Muscle of back (tissue), 11 donors: Measurements from ENCODE around the gene SLC13A3. TPM values are rescaled to one million over a fixed set of nuclear protein-coding genes. Genes with fewer than 3 reads are reported as not detected.

ENCODE experiments used
- DNase-seq, 3 donors: peaks; one replicate each; pipeline versions ENCODE4 v3.0.0 to v3.0.0-alpha.2; 2013
- polyA plus RNA-seq, 10 donors: library from polyadenylated mRNA; unstranded; fragments of 120-200 nt; gene quantifications; one replicate each; pipeline ENCODE4 v1.2.1, GENCODE V29; 2013; ENCODE audit not compliant: insufficient read length in 10 of 10

SLC13A3 gene
- polyA plus RNA-seq, 10 donors, result 2.2 to 4.8 (median 3.3) TPM

- no peak for DNase-seq
Measured at GRCh38 chr20:46541229-46541935, 109.9 kb downstream of the SLC13A3 start.

DNA sequence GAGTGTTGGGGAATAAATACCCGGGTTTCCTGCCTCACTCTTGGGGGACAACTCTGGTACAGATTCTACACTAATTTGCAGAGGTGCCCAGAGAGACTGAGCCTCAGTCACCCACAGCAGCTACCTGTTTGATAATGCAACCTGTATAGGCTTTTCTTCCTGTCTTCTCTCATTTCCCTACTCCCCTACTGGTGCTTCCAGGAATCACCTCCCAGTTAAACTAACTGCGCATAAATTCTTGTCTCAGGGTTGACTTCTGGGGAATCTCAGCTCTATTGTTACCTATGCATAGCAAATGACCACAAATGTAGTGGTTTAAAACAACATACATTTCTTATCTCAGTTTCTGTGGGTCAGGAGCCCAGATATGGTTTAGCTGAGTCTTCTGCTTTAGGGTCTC lies 112.1 kb downstream of the SLC13A3 start:
- no peak for DNase-seq

- DNase-seq, result no peak
Measured at GRCh38 chr20:46530640-46531039, 120.6 kb downstream of the SLC13A3 start.

DNA sequence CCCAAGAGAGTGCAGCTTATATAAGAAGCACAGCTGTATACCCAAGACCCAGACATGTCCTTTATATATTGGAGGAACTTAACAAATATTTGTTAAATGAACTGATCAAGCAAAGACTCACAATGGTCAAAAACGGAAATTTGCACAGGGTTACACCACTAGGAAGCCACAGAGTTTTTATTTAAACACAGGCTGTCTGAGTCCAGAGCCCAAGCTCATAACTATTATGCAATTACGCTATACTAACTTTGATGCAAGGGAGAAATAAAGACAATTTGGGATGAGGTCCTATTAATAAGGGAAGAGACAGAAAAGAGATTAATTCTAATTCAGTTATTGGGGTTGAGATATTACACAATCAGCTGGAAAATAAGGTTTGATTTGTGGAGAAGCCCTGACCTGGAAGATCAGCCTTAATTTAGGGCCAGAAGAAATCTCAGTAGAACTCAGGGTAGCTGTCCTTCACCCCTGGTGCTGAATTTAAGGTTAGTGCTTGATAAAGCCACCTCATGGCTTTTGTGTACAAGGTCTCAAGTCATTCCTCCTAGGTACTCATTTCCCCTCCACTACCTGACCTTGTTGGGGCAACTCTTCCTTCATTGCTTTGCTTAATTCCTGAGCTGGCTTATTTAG lies 127.4 kb downstream of the SLC13A3 start:
- peak in 1 of 3 donors; percentile 29 for DNase-seq

DNA sequence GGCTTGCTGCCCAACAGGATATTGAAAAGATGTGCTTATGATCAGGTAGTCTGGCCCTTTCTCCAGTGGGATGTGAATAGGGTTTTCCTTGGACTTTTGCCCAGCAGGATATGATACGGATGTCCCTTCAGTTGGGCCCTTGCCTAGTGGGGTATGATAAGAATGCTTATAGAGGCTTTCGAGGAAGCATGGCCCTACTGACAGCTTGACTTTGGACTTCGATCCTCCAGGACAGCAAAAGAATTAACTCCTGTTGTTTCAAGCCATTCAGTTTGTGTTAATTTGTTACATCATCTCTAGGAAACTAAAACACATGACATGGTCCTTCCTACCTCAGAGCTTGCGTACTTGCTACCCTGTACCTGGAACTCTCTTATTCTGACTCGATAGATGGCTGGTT lies 128.2 kb downstream of the SLC13A3 start:
- no peak for DNase-seq

DNA sequence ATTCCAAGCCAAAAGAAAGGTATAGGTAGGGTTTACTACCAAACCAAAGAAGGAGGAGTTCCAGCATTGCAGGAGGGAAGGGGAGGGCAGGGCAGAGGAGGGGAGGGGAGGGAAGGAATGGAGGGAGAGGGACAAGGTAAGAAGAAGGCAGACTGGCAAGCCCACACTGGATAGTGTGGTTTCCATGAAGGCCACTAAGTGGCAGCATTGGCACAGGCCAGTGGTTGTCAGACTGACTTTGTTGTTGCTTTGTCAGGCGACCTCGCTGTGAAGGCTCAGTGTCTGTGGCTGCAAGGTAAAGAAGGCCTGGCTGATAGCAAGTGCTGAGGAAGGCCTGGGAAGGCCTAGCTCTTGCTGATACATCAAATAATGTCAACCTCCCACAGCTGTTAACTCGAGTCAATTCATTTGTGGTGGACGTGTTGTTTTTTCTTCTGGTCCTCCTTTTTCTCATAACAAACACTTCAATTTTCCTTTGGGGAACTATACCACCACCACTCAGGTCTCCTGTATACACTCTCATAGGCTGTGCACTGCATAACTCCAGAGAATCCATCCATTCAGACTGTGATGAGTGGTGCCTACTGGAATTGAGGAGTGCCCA lies 130.2 kb downstream of the SLC13A3 start:
- peak in 2 of 3 donors; percentile 6 to 22 for DNase-seq

DNA sequence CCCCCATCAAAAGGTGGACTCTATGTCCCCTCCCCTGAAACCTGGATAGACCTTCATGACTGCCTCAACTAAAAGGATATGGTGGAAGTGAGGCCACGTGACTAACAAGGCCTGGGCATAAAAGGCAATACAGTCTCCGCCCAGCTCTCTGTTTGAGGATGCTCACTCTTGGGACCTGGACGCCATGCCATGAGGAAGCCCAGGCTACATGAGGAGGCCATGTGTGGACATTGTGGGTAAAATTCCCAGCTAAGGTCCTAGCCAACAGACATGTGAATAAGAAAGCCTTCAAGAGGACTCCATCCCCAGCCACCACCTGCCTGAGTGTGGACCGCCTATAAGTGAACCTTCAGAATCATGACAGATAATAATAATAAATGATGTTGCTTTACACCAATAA lies 130.7 kb downstream of the SLC13A3 start:
- DNase-seq, result no peak

DNA sequence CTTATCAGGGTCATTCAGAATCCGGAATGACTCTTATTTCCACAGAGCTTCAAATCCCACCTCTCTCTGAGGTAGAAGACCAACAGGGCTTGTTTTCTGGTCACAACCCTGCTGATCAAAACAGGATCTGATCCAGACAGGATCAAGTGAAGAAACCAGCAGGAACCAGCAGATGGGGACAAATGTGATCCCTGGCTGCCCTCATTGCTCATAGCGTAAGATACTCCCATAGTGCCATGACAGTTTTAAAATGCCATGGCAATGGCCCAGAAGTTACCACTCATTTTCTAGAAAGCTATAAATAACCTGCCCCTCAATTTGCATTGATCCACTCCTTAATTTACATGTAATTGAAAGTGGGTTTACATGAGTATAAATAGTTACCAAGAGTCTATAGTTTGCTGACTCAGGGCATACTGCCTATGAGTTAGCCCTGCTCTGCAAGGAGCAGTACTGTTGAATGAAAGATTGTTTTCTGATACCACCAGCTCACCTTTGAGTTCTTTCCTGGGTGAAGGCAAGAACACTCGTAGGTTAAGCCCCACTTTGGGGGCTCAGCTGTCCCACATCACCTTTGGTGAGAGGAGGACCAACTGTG lies 131.7 kb downstream of the SLC13A3 start:
- DNase-seq, result no peak

GRCh38 chr20:46512943-46513844 lies 138.1 kb downstream of the SLC13A3 start, which contains the start of gene ZNF334:
Gene ZNF334 (minus strand): TSS chr20:46513559. CDS start chr20:46512102, 1,457 bp downstream.
- peak; percentile 59 to 91 (median 74) for DNase-seq

DNA sequence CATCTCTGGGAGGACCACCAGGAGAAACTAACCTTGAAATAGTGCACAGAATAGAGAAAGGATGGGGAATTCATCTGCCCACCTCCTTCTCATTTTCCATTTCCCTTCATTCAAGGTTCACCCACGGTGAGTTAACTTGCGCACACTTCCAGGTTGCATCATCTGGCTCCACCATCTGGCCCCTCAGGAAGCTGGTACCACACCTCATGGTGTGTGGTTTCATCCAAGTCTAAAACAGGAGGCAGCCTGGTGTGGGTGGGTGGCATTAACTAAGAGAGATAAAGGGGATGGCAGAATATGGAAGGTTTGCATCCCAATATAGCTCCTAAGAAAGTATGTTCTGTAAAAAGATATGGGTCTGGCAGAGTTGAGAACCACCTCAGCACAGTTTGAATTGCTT lies 141.7 kb downstream of the SLC13A3 start:
- DNase-seq, result no peak

Other genes with a start within 250 kb of the SLC13A3 start
- gene ELMO2, start 244.8 kb downstream of the SLC13A3 start, polyA plus RNA-seq, result 10 to 100 TPM; 33.0 to 48.5 (median 41.1) TPM
- gene ZNF334, start 137.9 kb downstream of the SLC13A3 start, polyA plus RNA-seq, result 10 to 100 TPM in 6 of 10 donors, 1 to 10 TPM in 4; 6.2 to 18.9 (median 11.2) TPM
- not detected for gene OCSTAMP, start 100.8 kb downstream of the SLC13A3 start, polyA plus RNA-seq
- 10 to 100 TPM in 8 of 10 donors, 1 to 10 TPM in 2; 9.3 to 12.5 (median 10.8) TPM for gene TP53RK, start 38.0 kb upstream of the SLC13A3 start, polyA plus RNA-seq
- 10 to 100 TPM; 15.5 to 22.1 (median 20.1) TPM for gene SLC2A10, start 58.2 kb upstream of the SLC13A3 start, polyA plus RNA-seq
- gene EYA2, start 243.4 kb upstream of the SLC13A3 start, polyA plus RNA-seq, result 1 to 10 TPM; 1.3 to 7.0 (median 2.5) TPM